GM20000 (cell line): ENCODE measurements around the gene RBM20.

Experiments used
- DNase-seq: peaks from one replicate; pipeline ENCODE4 v3.0.0; 2012; ENCODE audit warnings: low spot score
- CTCF ChIP-seq: IDR thresholded peaks from 2 replicates; pipeline ENCODE4 v1.5.1; 2012; ENCODE audit warnings: mild to moderate bottlenecking, control low read depth; ENCODE audit errors: extremely low read depth, missing control alignments

Gene RBM20

GRCh38 chr10:110789604-110790433, 145.7 kb downstream of the RBM20 start:
- TF ChIP-seq CTCF: no peak
- no peak for DNase-seq

GRCh38 chr10:110790913-110791506, 146.9 kb downstream of the RBM20 start:
- no peak for TF ChIP-seq CTCF
- DNase-seq: no peak

- no peak for DNase-seq
- TF ChIP-seq CTCF: no peak
Observed at GRCh38 chr10:110791541-110792073, 147.5 kb downstream of the RBM20 start.

GRCh38 chr10:110792476-110793125, 148.5 kb downstream of the RBM20 start:
- TF ChIP-seq CTCF: no peak

GRCh38 chr10:110793128-110793812, 149.1 kb downstream of the RBM20 start:
- no peak for DNase-seq
- TF ChIP-seq CTCF: no peak

More at GRCh38 chr10:110792476-110793125, 148.5 kb downstream of the RBM20 start:
- DNase-seq: no peak

- DNase-seq: no peak
- no peak for TF ChIP-seq CTCF
Observed at GRCh38 chr10:110793886-110794285, 149.8 kb downstream of the RBM20 start.
